Adrenal gland (tissue), 5 donors: ENCODE measurements around the gene ARL8B.

Experiments used
- POLR2A ChIP-seq, 2 donors: fragments of 450-650 bp; IDR thresholded peaks; one replicate each; pipeline ENCODE4 v1.6.1; 2017; ENCODE audit warnings: antibody characterized with exemption in 2 of 2, mild to moderate bottlenecking in 2 of 2, moderate library complexity in 1 of 2
- TF ChIP-seq, protein P1 (sequence below), 6 experiments: fragments of 450-650 bp in 4 of 6; fragments of 200-600 bp in 2 of 6; sonication (generic) in 1 of 6; IDR thresholded peaks; 1 replicate in 5 of 6; 2 replicates in 1 of 6; pipeline versions ENCODE4 v1.5.1 to v1.8.0; 2016 to 2021; ENCODE audit warnings: antibody characterized with exemption in 6 of 6, mild to moderate bottlenecking in 2 of 6, moderate library complexity in 1 of 6
- donor health status: DM: no; HTN: no; CAD: no.

DNA sequence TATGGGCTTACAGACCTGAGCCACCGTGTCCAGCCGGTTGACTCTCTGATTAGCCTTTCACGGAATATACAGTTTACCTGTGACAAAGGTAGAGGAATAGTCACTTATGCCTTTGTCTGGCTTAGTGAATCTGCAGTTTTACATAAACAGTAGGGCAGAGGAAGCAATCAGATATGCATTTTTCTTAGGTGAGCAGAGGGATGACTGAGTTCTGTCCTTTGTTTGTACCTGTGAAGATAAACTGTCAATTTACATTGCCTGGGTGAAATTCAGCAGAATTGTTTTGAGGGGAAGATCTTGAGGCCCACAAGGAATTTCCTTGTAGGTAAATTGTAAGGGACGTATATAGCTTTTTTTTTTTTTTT is 76.2 kb downstream of the ARL8B start:
- TF ChIP-seq, protein P1, sequence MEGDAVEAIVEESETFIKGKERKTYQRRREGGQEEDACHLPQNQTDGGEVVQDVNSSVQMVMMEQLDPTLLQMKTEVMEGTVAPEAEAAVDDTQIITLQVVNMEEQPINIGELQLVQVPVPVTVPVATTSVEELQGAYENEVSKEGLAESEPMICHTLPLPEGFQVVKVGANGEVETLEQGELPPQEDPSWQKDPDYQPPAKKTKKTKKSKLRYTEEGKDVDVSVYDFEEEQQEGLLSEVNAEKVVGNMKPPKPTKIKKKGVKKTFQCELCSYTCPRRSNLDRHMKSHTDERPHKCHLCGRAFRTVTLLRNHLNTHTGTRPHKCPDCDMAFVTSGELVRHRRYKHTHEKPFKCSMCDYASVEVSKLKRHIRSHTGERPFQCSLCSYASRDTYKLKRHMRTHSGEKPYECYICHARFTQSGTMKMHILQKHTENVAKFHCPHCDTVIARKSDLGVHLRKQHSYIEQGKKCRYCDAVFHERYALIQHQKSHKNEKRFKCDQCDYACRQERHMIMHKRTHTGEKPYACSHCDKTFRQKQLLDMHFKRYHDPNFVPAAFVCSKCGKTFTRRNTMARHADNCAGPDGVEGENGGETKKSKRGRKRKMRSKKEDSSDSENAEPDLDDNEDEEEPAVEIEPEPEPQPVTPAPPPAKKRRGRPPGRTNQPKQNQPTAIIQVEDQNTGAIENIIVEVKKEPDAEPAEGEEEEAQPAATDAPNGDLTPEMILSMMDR (IDR thresholded peaks at IDR 0.05) = no peak
- TF ChIP-seq POLR2A (IDR thresholded peaks at IDR 0.05) = no peak
